ENCODE data around the gene SHISAL1. TPM values are rescaled to one million over a fixed set of nuclear protein-coding genes. Genes with fewer than 3 reads are reported as not detected.
"Not testable (repeated sequence)": the region's sequence is repeated elsewhere in the genome, so short reads cannot be mapped to it uniquely, and the experiment has no call there.

The SHISAL1 gene
- total and polyA plus RNA-seq, 10 of the 15 experiments (the other 5 are each of a cell fraction or from before 2014, with no cell fraction given), result not detected

GRCh38 chr22:44234372-44234771, 78.4 kb downstream of the SHISAL1 start:
- CTCF ChIA-PET; DNase-seq (ENCODE audit: low read depth, low spot score); ATAC-seq; in situ Hi-C loops (cut with MboI); FAIRE-seq; H3K4me2 ChIP-seq (ENCODE audit: control insufficient read depth, insufficient read depth); H3K79me2 ChIP-seq (ENCODE audit: control insufficient read depth, insufficient read depth, low read length); RAD21 ChIA-PET (ENCODE audit: unreplicated experiment); H3K36me3 ChIP-seq (ENCODE audit: control insufficient read depth in 2 of 2, insufficient read depth in 2 of 2, low read length in 1 of 2); POLR2A ChIA-PET; H3K27me3 ChIP-seq (replicated peaks in 1 of 2; ENCODE audit: control insufficient read depth in 2 of 2, insufficient read depth in 2 of 2, low read length in 1 of 2); H3K9ac ChIP-seq (ENCODE audit: control insufficient read depth, insufficient read depth, low read length); H3K27ac ChIP-seq (ENCODE audit: control insufficient read depth, insufficient read depth); H3K9me3 ChIP-seq (replicated peaks; ENCODE audit: control insufficient read depth, insufficient read depth, low read length); H3K4me1 ChIP-seq (ENCODE audit: control insufficient read depth, insufficient read depth, low read length); H2AFZ ChIP-seq (ENCODE audit: control insufficient read depth, low read depth, low read length); H3K4me3 ChIP-seq; intact Hi-C loops (cut with micrococcal nuclease; ENCODE audit: unreplicated experiment); H4K20me1 ChIP-seq (ENCODE audit: control insufficient read depth, insufficient read depth); BruUV-seq (replicated peaks); SMC1A ChIA-PET (ENCODE audit: uncharacterized antibody, unreplicated experiment): not testable (repeated sequence)
- 87% methylated on average over 12 of the region's 12 CpGs for WGBS (ENCODE audit: insufficient coverage, insufficient replicate concordance, low lambda C conversion rate, missing lambda C conversion rate)

- Histone ChIP-seq H3K36me3 (ENCODE audit: control insufficient read depth in 2 of 2, insufficient read depth in 2 of 2, low read length in 1 of 2) (no peaks in the 10 kb centered on the region), H3K27me3 (replicated peaks in 1 of 2; ENCODE audit: control insufficient read depth in 2 of 2, insufficient read depth in 2 of 2, low read length in 1 of 2) (no peaks in the 10 kb centered on the region), H3K79me2 (ENCODE audit: control insufficient read depth, insufficient read depth, low read length) (no peaks in the 10 kb centered on the region), H4K20me1 (ENCODE audit: control insufficient read depth, insufficient read depth) (no peaks in the 10 kb centered on the region), H3K9me3 (replicated peaks; ENCODE audit: control insufficient read depth, insufficient read depth, low read length) (no peaks in the 10 kb centered on the region; the same call in 2 of the 3 replicates), H3K4me3 (no peak overlapping the region), H3K9ac (ENCODE audit: control insufficient read depth, insufficient read depth, low read length) (no peak overlapping the region), H3K27ac (ENCODE audit: control insufficient read depth, insufficient read depth) (no peak overlapping the region), H2AFZ (ENCODE audit: control insufficient read depth, low read depth, low read length) (no peak overlapping the region), H3K4me2 (ENCODE audit: control insufficient read depth, insufficient read depth) (no peak overlapping the region), H3K4me1 (ENCODE audit: control insufficient read depth, insufficient read depth, low read length) (no peaks in the 10 kb centered on the region)
- no peak for ATAC-seq
- peak; percentile 77 for TF ChIP-seq NFYB (IDR thresholded peaks at IDR 0.05; ENCODE audit: insufficient read depth, low read depth, low read length)
- TF ChIP-seq SIN3A (IDR thresholded peaks at IDR 0.05; ENCODE audit: low read depth, low read length), result no peak
- ChIA-PET POLR2A (no interaction called here), SMC1A (ENCODE audit: uncharacterized antibody, unreplicated experiment) (no interaction called here), CTCF (no interaction called here), RAD21 (ENCODE audit: unreplicated experiment) (interaction anchor here (0.6 kb wide), 1 partner anchor 323 kb away, joined by 3 read pairs; no protein-coding TSS in a partner anchor)
- in situ Hi-C loops (cut with MboI), result no loop called here
- DNase-seq (ENCODE audit: low read depth, low spot score), result no peak
- BruUV-seq (replicated peaks), result no TSS peak
- 39% methylated on average over 4 of the region's 4 CpGs for WGBS (ENCODE audit: insufficient coverage, insufficient replicate concordance, low lambda C conversion rate, missing lambda C conversion rate)
- FAIRE-seq, result no peak
- intact Hi-C loops (cut with micrococcal nuclease; ENCODE audit: unreplicated experiment), result no loop called here
These were observed 81.5 kb downstream of the SHISAL1 start for GRCh38 chr22:44231233-44231632.

All from GM12878 (cell line).